ENCODE data around the gene ZXDB. TPM values are rescaled to one million over a fixed set of nuclear protein-coding genes. Genes with fewer than 3 reads are reported as not detected.

The ZXDB gene
- total and polyA plus RNA-seq, 3 experiments from 2014 or later, result 5.6 to 6.6 (median 6.5) TPM

GRCh38 chrX:57640674-57641016, 48.8 kb downstream of the ZXDB start:
- Mint-ChIP-seq H3K4me3 (no peak overlapping the region), H3K9me3 (peaks cover 7 to 35% (median 15%) of the 10 kb centered on the region in 5 donors), H3K36me3 (no peaks in the 10 kb centered on the region), H3K4me1 (no peaks in the 10 kb centered on the region), H3K27me3 (no peaks in the 10 kb centered on the region), H3K27ac (no peak overlapping the region)
- no peak overlapping the region for H3K27ac ChIP-seq (ENCODE audit: low read depth, low read length)
- no peaks in the 10 kb centered on the region for H3K27me3 ChIP-seq (ENCODE audit: insufficient read depth, low read length, poor library complexity, severe bottlenecking)
- H3K4me1 ChIP-seq (ENCODE audit: insufficient read depth, low read length), result no peaks in the 10 kb centered on the region
- no peak for DNase-seq
- ChIA-PET POLR2A (no interaction called here), CTCF (no interaction called here)
- no peaks in the 10 kb centered on the region for H3K9me3 ChIP-seq (ENCODE audit: low read length)
- no peak overlapping the region for H3K4me3 ChIP-seq (ENCODE audit: low read length)
- no peaks in the 10 kb centered on the region for H3K36me3 ChIP-seq (ENCODE audit: insufficient read depth, low read length)

- no peak overlapping the region for H3K27ac ChIP-seq (ENCODE audit: low read depth, low read length)
- no peak overlapping the region for H3K4me3 Mint-ChIP-seq
- CTCF ChIA-PET, result no interaction called here
- H3K4me1 ChIP-seq (ENCODE audit: insufficient read depth, low read length), result no peaks in the 10 kb centered on the region
- peaks cover under 1 to 30% (median 9%) of the 10 kb centered on the region in 5 donors for H3K9me3 Mint-ChIP-seq
- H3K9me3 ChIP-seq (ENCODE audit: low read length), result no peaks in the 10 kb centered on the region
- H3K4me3 ChIP-seq (ENCODE audit: low read length), result no peak overlapping the region
- no peak for DNase-seq
- H3K27me3 ChIP-seq (ENCODE audit: insufficient read depth, low read length, poor library complexity, severe bottlenecking), result no peaks in the 10 kb centered on the region
- H3K4me1 Mint-ChIP-seq, result no peaks in the 10 kb centered on the region
- H3K27me3 Mint-ChIP-seq, result no peaks in the 10 kb centered on the region
- no peaks in the 10 kb centered on the region for H3K36me3 ChIP-seq (ENCODE audit: insufficient read depth, low read length)
- no peak overlapping the region for H3K27ac Mint-ChIP-seq
- POLR2A ChIA-PET, result no interaction called here
- H3K36me3 Mint-ChIP-seq, result no peaks in the 10 kb centered on the region
Measured at GRCh38 chrX:57641338-57641737, 49.5 kb downstream of the ZXDB start.

GRCh38 chrX:57643698-57644097, 51.9 kb downstream of the ZXDB start:
- H3K4me3 Mint-ChIP-seq, result no peak overlapping the region
- CTCF ChIA-PET, result no interaction called here

GRCh38 chrX:57647020-57647419, 55.2 kb downstream of the ZXDB start:
- Mint-ChIP-seq H3K27ac (no peak overlapping the region), H3K4me3 (no peak overlapping the region), H3K27me3 (no peaks in the 10 kb centered on the region), H3K4me1 (no peaks in the 10 kb centered on the region), H3K9me3 (peaks cover 0 to 1% (median 0%) of the 10 kb centered on the region in 5 donors), H3K36me3 (no peaks in the 10 kb centered on the region)
- Histone ChIP-seq H3K36me3 (ENCODE audit: insufficient read depth, low read length) (no peaks in the 10 kb centered on the region), H3K27ac (ENCODE audit: low read depth, low read length) (no peak overlapping the region), H3K4me1 (ENCODE audit: insufficient read depth, low read length) (no peaks in the 10 kb centered on the region), H3K9me3 (ENCODE audit: low read length) (no peaks in the 10 kb centered on the region), H3K4me3 (ENCODE audit: low read length) (no peak overlapping the region), H3K27me3 (ENCODE audit: insufficient read depth, low read length, poor library complexity, severe bottlenecking) (no peaks in the 10 kb centered on the region)
- DNase-seq, result no peak
- POLR2A ChIA-PET, result no interaction called here
- CTCF ChIA-PET, result no interaction called here

More at GRCh38 chrX:57643698-57644097, 51.9 kb downstream of the ZXDB start:
- Histone ChIP-seq H3K4me1 (ENCODE audit: insufficient read depth, low read length) (no peaks in the 10 kb centered on the region), H3K4me3 (ENCODE audit: low read length) (no peak overlapping the region), H3K27me3 (ENCODE audit: insufficient read depth, low read length, poor library complexity, severe bottlenecking) (no peaks in the 10 kb centered on the region), H3K9me3 (ENCODE audit: low read length) (no peaks in the 10 kb centered on the region), H3K27ac (ENCODE audit: low read depth, low read length) (no peak overlapping the region), H3K36me3 (ENCODE audit: insufficient read depth, low read length) (no peaks in the 10 kb centered on the region)
- Mint-ChIP-seq H3K4me1 (no peaks in the 10 kb centered on the region), H3K36me3 (no peaks in the 10 kb centered on the region), H3K9me3 (peaks cover 0 to 14% (median 5%) of the 10 kb centered on the region in 5 donors), H3K27ac (no peak overlapping the region), H3K27me3 (no peaks in the 10 kb centered on the region)
- POLR2A ChIA-PET, result no interaction called here
- DNase-seq, result no peak

Other genes starting within 250 kb of the ZXDB start
- not detected for gene NLRP2B, start 88.2 kb downstream of the ZXDB start, total RNA-seq
- gene NLRP2B, start 88.2 kb downstream of the ZXDB start, polyA plus RNA-seq, result not detected